Keratinocyte (primary cell): ENCODE data around the gene SHISA8. TPM values are rescaled to one million over a fixed set of nuclear protein-coding genes. Genes with fewer than 3 reads are reported as not detected.

Experiments used
- DNase-seq: peaks from one replicate; pipeline ENCODE4 v3.0.0-alpha.2; 2011; ENCODE audit warnings: low read depth, missing footprints, low spot score
- FAIRE-seq: peaks from 2 replicates; lab custom pipeline; 2011; peaks lifted over from hg19 to GRCh38; lab: Jason Lieb, UNC
- H2AFZ ChIP-seq: 2 replicates; pipeline ENCODE4 v1.6.0; 2012; ENCODE audit warnings: low read length, control low read depth, inconsistent platforms; ENCODE audit not compliant: control insufficient read depth
- H3K27ac ChIP-seq: 2 replicates; pipeline ENCODE4 v1.5.1; 2011; ENCODE audit warnings: low read length; ENCODE audit not compliant: control insufficient read depth, insufficient read depth
- H3K27me3 ChIP-seq: 3 replicates; pipeline ENCODE4 v1.6.0; 2011; ENCODE audit warnings: low read length; ENCODE audit not compliant: control insufficient read depth, insufficient read depth; ENCODE audit errors: extremely low read depth
- H3K36me3 ChIP-seq, 2 experiments: 2 replicates in 1 of 2; 3 replicates in 1 of 2; pipeline ENCODE4 v1.5.1; 2011; ENCODE audit warnings: low read length in 2 of 2, mild to moderate bottlenecking in 1 of 2; ENCODE audit not compliant: control insufficient read depth in 2 of 2, insufficient read depth in 2 of 2; ENCODE audit errors: extremely low read depth in 1 of 2
- H3K4me1 ChIP-seq: 3 replicates; pipeline ENCODE4 v1.5.1; 2011; ENCODE audit warnings: low read length; ENCODE audit not compliant: control insufficient read depth, insufficient read depth; ENCODE audit errors: extremely low read depth
- H3K4me2 ChIP-seq: 3 replicates; pipeline ENCODE4 v1.6.0; 2011; ENCODE audit warnings: low read depth, low read length; ENCODE audit not compliant: control insufficient read depth, insufficient read depth; ENCODE audit errors: extremely low read depth
- H3K4me3 ChIP-seq, 3 experiments: fragments of 200-600 bp in 1 of 3; sonication (generic) in 1 of 3; 2 replicates in 2 of 3; 3 replicates in 1 of 3; pipeline ENCODE4 v1.5.1; 2011 to 2016; ENCODE audit warnings: low read length in 3 of 3, mild to moderate bottlenecking in 3 of 3, control low read depth in 2 of 3, inconsistent platforms in 1 of 3, low read depth in 1 of 3, mixed read lengths in 1 of 3, mixed run types in 1 of 3, moderate library complexity in 1 of 3; ENCODE audit not compliant: control insufficient read depth in 2 of 3, insufficient read depth in 2 of 3; ENCODE audit errors: extremely low read depth in 1 of 3
- H3K79me2 ChIP-seq: 2 replicates; pipeline ENCODE4 v1.6.0; 2012; ENCODE audit warnings: low read length; ENCODE audit not compliant: control insufficient read depth, insufficient read depth
- H3K9ac ChIP-seq: 3 replicates; pipeline ENCODE4 v1.6.0; 2011; ENCODE audit warnings: low read length; ENCODE audit not compliant: control insufficient read depth, insufficient read depth; ENCODE audit errors: extremely low read depth
- H3K9me1 ChIP-seq: 3 replicates; pipeline ENCODE4 v1.6.0; 2011; ENCODE audit warnings: low read length; ENCODE audit not compliant: control insufficient read depth, insufficient read depth; ENCODE audit errors: extremely low read depth
- H3K9me3 ChIP-seq: 2 replicates; pipeline ENCODE4 v1.5.1; 2012; ENCODE audit warnings: low read depth, low read length; ENCODE audit not compliant: control insufficient read depth
- H4K20me1 ChIP-seq: 3 replicates; pipeline ENCODE4 v1.6.0; 2011; ENCODE audit warnings: low read length; ENCODE audit not compliant: control insufficient read depth, insufficient read depth; ENCODE audit errors: extremely low read depth
- CTCF ChIP-seq, 3 experiments: IDR thresholded peaks in 1 of 3; conservative IDR thresholded peaks in 1 of 3; optimal IDR thresholded peaks in 1 of 3; 2 replicates in 2 of 3; 3 replicates in 1 of 3; pipeline versions ENCODE3 to v1.5.1; 2011; ENCODE audit warnings: low read length in 3 of 3, mild to moderate bottlenecking in 3 of 3, moderate library complexity in 2 of 3, control low read depth in 1 of 3, inconsistent platforms in 1 of 3; ENCODE audit not compliant: insufficient read depth in 2 of 3; ENCODE audit errors: extremely low read depth in 1 of 3
- EZH2 ChIP-seq: IDR thresholded peaks from one replicate; pipeline ENCODE4 v1.6.1; 2012; ENCODE audit warnings: inconsistent platforms, mild to moderate bottlenecking, low read length, moderate library complexity
- dilution Hi-C: fragments of 300-500 bp; cut with MboI; formaldehyde crosslinking; loops from one replicate; pipeline ENCODE4 v1.7.0; 2020; ENCODE audit warnings: low sequenced_read_pairs; ENCODE audit not compliant: extremely low pct_ligation_motif_present
- polyA plus RNA-seq, 5 experiments: library from polyadenylated mRNA; depleted of rRNA in 3 of 5; stranded (reverse) in 3 of 5; stranded (forward) in 1 of 5; unstranded in 1 of 5; fragments of >200 nt; gene quantifications; 1 replicate in 1 of 5; 2 replicates in 3 of 5; 3 replicates in 1 of 5; pipeline versions ENCODE4 v1.2.1 to v1.2.3, GENCODE V29; 2011 to 2012; ENCODE audit warnings: missing spikeins in 2 of 5, low read depth in 1 of 5, low replicate concordance in 1 of 5
- small RNA-seq, 3 experiments: library from RNA; depleted of rRNA; stranded (forward); fragments of <200 nt; gene quantifications; one replicate each; pipeline ENCODE3, GENCODE V24; 2012; ENCODE audit warnings: low read depth in 3 of 3, low replicate concordance in 1 of 3; ENCODE audit not compliant: insufficient read length in 3 of 3

SHISA8 gene
- polyA plus RNA-seq, 1 donor (not counting 4 experiments of a cell fraction or from before 2014, with no cell fraction given) = not detected

- no peak overlapping the region for H3K4me2 ChIP-seq
- no peaks in the 10 kb centered on the region for H3K9me3 ChIP-seq
- FAIRE-seq (no peak), DNase-seq (no peak)
- no peak overlapping the region for H2AFZ ChIP-seq
- peaks cover 25% of the 10 kb centered on the region for H4K20me1 ChIP-seq
- TF ChIP-seq EZH2 (no peak), CTCF (optimal IDR thresholded peaks at IDR 0.05 in 1 of 3, IDR thresholded peaks at IDR 0.05 in 1 of 3, conservative IDR thresholded peaks at IDR 0.05 in 1 of 3; ENCODE audit: extremely low read depth in 1 of 3, insufficient read depth in 2 of 3, low read length in 3 of 3) (no peak)
- no peak overlapping the region for H3K9ac ChIP-seq
- no peaks in the 10 kb centered on the region for H3K27me3 ChIP-seq
- H3K4me3 ChIP-seq = no peak overlapping the region
- H3K79me2 ChIP-seq = peaks cover 77% of the 10 kb centered on the region
- peaks cover 6 to 14% of the 10 kb centered on the region in 2 experiments for H3K36me3 ChIP-seq
- no peak overlapping the region for H3K27ac ChIP-seq
- dilution Hi-C loops = no loop called here
- peaks cover 24% of the 10 kb centered on the region for H3K4me1 ChIP-seq
- H3K9me1 ChIP-seq = no peaks in the 10 kb centered on the region
Observed at GRCh38 chr22:41862530-41863266, 52.2 kb downstream of the SHISA8 start.

- peaks cover 5 to 14% of the 10 kb centered on the region in 2 experiments for H3K36me3 ChIP-seq
- peaks cover 30% of the 10 kb centered on the region for H3K4me1 ChIP-seq
- peaks cover 3% of the 10 kb centered on the region for H3K9me1 ChIP-seq
- peaks cover 25% of the 10 kb centered on the region for H4K20me1 ChIP-seq
- H3K4me3 ChIP-seq = no peak overlapping the region
- H3K79me2 ChIP-seq = peaks cover 80% of the 10 kb centered on the region
- no peak overlapping the region for H3K27ac ChIP-seq
- H3K4me2 ChIP-seq = no peak overlapping the region
- H3K9ac ChIP-seq = no peak overlapping the region
- FAIRE-seq (no peak), DNase-seq (no peak)
- TF ChIP-seq EZH2 (no peak), CTCF (optimal IDR thresholded peaks at IDR 0.05 in 1 of 3, IDR thresholded peaks at IDR 0.05 in 1 of 3, conservative IDR thresholded peaks at IDR 0.05 in 1 of 3; ENCODE audit: extremely low read depth in 1 of 3, insufficient read depth in 2 of 3, low read length in 3 of 3) (no peak)
- dilution Hi-C loops = no loop called here
- H3K9me3 ChIP-seq = no peaks in the 10 kb centered on the region
- H2AFZ ChIP-seq = no peak overlapping the region
- H3K27me3 ChIP-seq = no peaks in the 10 kb centered on the region
Observed at GRCh38 chr22:41862160-41862529, 52.7 kb downstream of the SHISA8 start.

Small RNAs within 50 kb of the gene (small RNA-seq; reads per million reads assigned to genes)
- gene MIR33A = 7.1 to 562 (median 261) reads per million in 3 experiments

Other genes starting within 250 kb of the SHISA8 start
- 230 to 277 TPM (median 251 TPM) in 3 replicates for gene SNU13, start 226.2 kb downstream of the SHISA8 start, polyA plus RNA-seq
- 0.10 TPM in 1 of 3 replicates, not detected in the others for gene MEI1, start 215.6 kb downstream of the SHISA8 start, polyA plus RNA-seq
- 3.5 to 6.3 TPM (median 4.1 TPM) in 3 replicates for gene CCDC134, start 114.4 kb downstream of the SHISA8 start, polyA plus RNA-seq
- 57.5 to 68.4 TPM (median 58.4 TPM) in 3 replicates for gene SREBF2, start 82.0 kb downstream of the SHISA8 start, polyA plus RNA-seq
- 0.03 to 0.08 TPM (median 0.06 TPM) in 3 replicates for gene TNFRSF13C, start 11.7 kb upstream of the SHISA8 start, polyA plus RNA-seq
- gene CENPM, start 32.1 kb upstream of the SHISA8 start, polyA plus RNA-seq = 1.3 to 10.1 TPM (median 4.8 TPM) in 3 replicates
- 0.05 to 0.07 TPM (median 0.06 TPM) in 3 replicates for gene SEPTIN3, start 54.4 kb upstream of the SHISA8 start, polyA plus RNA-seq
- gene WBP2NL, start 83.7 kb upstream of the SHISA8 start, polyA plus RNA-seq = 0.04 to 0.07 TPM in 2 of 3 replicates, not detected in the other
- 17.0 to 20.9 TPM (median 20.5 TPM) in 3 replicates for gene NAGA, start 155.7 kb upstream of the SHISA8 start, polyA plus RNA-seq
- 0.80 to 2.2 TPM (median 1.4 TPM) in 3 replicates for gene PHETA2, start 159.2 kb upstream of the SHISA8 start, polyA plus RNA-seq
- 21.1 to 30.0 TPM (median 21.6 TPM) in 3 replicates for gene SMDT1, start 164.6 kb upstream of the SHISA8 start, polyA plus RNA-seq
- gene NDUFA6, start 175.7 kb upstream of the SHISA8 start, polyA plus RNA-seq = 46.3 to 86.7 TPM (median 54.6 TPM) in 3 replicates
- gene CYP2D6, start 215.7 kb upstream of the SHISA8 start, polyA plus RNA-seq = 0.74 to 2.8 TPM (median 0.81 TPM) in 3 replicates